Muscle of leg (tissue), 16 donors: ENCODE results near the gene PLEKHG1. TPM values are rescaled to one million over a fixed set of nuclear protein-coding genes. Genes with fewer than 3 reads are reported as not detected.
A peak's percentile ranks its signal among the peaks of the same experiment; 100 is the strongest.

ENCODE experiments used
- DNase-seq: peaks from one replicate; pipeline ENCODE4 v3.0.0; 2013
- H3K27ac ChIP-seq: one replicate; pipeline ENCODE4 v1.5.1; 2013; ENCODE audit warnings: mild to moderate bottlenecking, low read length, control low read depth
- H3K27me3 ChIP-seq: one replicate; pipeline ENCODE4 v1.6.1; 2013; ENCODE audit warnings: low read length; ENCODE audit not compliant: control insufficient read depth, insufficient read depth
- H3K36me3 ChIP-seq: one replicate; pipeline ENCODE4 v1.6.1; 2013; ENCODE audit warnings: low read length; ENCODE audit not compliant: control insufficient read depth, insufficient read depth
- H3K4me1 ChIP-seq: one replicate; pipeline ENCODE4 v1.6.1; 2013; ENCODE audit warnings: low read length; ENCODE audit not compliant: control insufficient read depth, insufficient read depth
- H3K4me3 ChIP-seq: one replicate; pipeline ENCODE4 v1.5.1; 2013; ENCODE audit warnings: low read length, control low read depth
- H3K9me3 ChIP-seq: replicated peaks from 2 replicates; pipeline ENCODE4 v1.6.1; 2013; ENCODE audit warnings: low read depth, low read length; ENCODE audit not compliant: control insufficient read depth
- WGBS: methylation state at CpG from one replicate; pipeline ENCODE4 v1.1.5; 2013; ENCODE audit warnings: missing lambda C conversion rate; ENCODE audit not compliant: insufficient coverage; 5-methylcytosine and 5-hydroxymethylcytosine counted together
- long read RNA-seq, 11 donors: transcript quantifications; one replicate each; lab custom pipeline, GENCODE V29; 2026
- polyA plus RNA-seq, 8 donors: library from polyadenylated mRNA; unstranded; fragments of 120-200 nt; gene quantifications; one replicate each; pipeline versions ENCODE4 v1.2.1 to v1.2.3, GENCODE V29; 2013; ENCODE audit warnings: inconsistent platforms in 1 of 8, low replicate concordance in 1 of 8; ENCODE audit not compliant: insufficient read length in 8 of 8, insufficient read depth in 1 of 8
- total RNA-seq: library from RNA; stranded (reverse); fragments of 120-200 nt; gene quantifications from one replicate; pipeline ENCODE4 v1.2.4, GENCODE V29; 2013

Gene PLEKHG1
- total RNA-seq (13.4 TPM), polyA plus RNA-seq (10 to 100 TPM; 10.2 to 20.5 (median 13.2) TPM)
- long read RNA-seq, donor 1, partial matches to known transcripts = 0 of 1 reads
- long read RNA-seq, donor 1, other reads (novel, unspliced or antisense) = 0 of 1 reads
- long read RNA-seq, donor 2 = 0 reads
- long read RNA-seq, donor 3 = 0 reads
- long read RNA-seq, donor 4 = 0 reads
- long read RNA-seq, donor 5 = 0 reads
- long read RNA-seq, donor 6, partial matches to known transcripts = 0 of 1 reads
- long read RNA-seq, donor 6, other reads (novel, unspliced or antisense) = 0 of 1 reads
- long read RNA-seq, donor 7 = 0 reads
- long read RNA-seq, donor 8 = 0 reads
- long read RNA-seq, donor 9 = 0 reads
- long read RNA-seq, donor 10, partial matches to known transcripts = 20 of 20 reads
- long read RNA-seq, donor 10, other reads (novel, unspliced or antisense) = 0 of 20 reads
- long read RNA-seq, donor 11 = 0 reads

DNA sequence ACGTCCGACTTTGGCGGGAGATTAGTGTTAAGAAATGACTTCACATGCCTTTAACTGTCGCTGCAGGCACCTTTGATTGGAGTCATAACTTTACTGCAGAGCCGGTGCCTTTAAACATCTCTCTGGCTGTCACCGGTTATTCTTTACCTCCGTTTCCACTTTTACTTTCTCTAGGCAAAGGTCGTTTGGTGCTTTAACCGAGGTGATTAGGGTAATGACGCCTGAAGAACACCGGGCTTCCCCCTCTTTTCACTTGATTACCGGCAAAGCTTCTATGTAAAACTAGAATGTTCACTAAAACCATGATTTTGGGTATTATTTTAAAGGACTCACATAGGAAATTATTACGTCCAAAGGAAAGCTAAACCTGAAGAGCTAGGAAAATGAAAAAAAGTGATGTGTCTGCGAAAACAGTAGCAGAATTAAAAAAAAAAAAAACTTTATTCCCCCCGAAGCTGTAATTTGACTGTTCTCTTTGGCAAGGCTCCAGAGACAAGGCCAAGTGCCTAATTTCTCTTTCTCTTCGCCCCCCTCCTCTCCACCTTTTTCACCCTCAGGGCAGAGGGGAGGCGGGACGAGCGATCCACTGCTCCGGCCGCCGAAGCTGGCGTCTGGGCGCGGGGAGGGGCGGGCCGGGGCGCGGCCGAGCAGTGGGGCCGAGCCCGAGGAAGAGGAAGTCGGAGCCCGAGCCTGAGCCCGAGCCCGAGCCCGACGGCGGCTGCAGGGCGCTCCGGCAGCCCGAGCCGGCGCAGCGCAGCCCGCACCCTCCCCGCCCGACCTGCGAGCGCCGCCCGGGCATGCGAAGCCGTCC lies at the start of gene PLEKHG1:
PLEKHG1 (plus strand) TSS at position 687 of the 811 bp plus-strand sequence. CDS start 133,797 bp downstream, outside the sequence.
- Histone ChIP-seq H3K9me3 (no peaks in the 10 kb centered on the region), H3K4me1 (peaks cover 6% of the 10 kb centered on the region), H3K36me3 (no peaks in the 10 kb centered on the region), H3K27ac (peak within 1 kb of the TSS; percentile 93), H3K4me3 (peak within 1 kb of the TSS; percentile 73), H3K27me3 (peaks cover 23% of the 10 kb centered on the region)
- peak; percentile 89 for DNase-seq
- WGBS = 0% methylated on average over 40 of the region's 54 CpGs

DNA sequence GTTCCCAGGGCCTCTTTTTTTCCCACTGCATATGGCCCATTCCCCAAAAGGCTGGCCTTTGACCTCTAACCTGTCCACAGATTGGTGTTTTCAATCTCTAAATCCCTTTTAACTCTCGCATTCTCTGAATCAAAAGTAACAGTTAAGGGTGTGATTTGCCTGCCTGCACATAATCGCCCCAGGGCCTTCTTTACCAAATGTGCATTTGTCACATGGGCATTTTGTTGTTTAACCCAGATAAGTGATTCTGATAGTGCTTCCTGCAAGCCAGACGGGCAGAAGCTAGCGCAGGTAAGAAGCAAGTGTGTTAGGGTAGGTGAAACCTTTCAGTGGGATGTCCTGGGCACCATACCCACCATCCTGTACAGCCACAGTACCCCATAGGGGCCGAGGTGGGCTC lies 49.4 kb upstream of the PLEKHG1 start:
- Histone ChIP-seq H3K27me3 (no peaks in the 10 kb centered on the region), H3K36me3 (no peaks in the 10 kb centered on the region), H3K9me3 (no peaks in the 10 kb centered on the region), H3K4me1 (peaks cover 16% of the 10 kb centered on the region), H3K27ac (no peak overlapping the region), H3K4me3 (no peak overlapping the region)
- no CpG with 5 or more reads among the region's 5 CpGs for WGBS
- DNase-seq = no peak

DNA sequence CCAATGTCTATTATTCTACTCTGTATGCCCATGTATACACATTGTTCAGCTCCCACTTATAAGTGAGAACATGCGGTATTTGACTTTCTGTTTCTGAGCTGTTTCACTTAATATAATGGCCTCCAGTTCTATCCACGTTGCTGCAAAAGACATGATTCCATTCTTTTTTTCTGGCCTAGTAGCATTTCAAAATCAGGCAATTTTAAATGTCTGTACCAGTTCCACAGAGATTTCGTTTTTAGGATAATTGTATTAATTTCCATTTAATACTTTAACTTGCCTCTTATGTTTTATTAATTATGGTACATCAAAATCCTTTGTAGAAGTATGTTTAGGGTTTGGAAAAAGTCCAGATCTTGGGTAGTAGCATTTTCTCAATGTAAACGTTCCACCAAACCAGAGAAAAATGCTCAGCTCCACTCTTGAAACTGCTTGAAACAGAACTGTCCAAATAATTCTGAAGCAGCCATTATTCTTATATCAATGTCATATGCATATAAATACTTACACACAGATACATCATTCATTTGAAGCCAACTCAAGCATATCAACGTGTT lies 42.6 kb upstream of the PLEKHG1 start:
- H3K9me3 ChIP-seq = no peaks in the 10 kb centered on the region
- H3K4me3 ChIP-seq = no peak overlapping the region
- no peaks in the 10 kb centered on the region for H3K27me3 ChIP-seq
- no peaks in the 10 kb centered on the region for H3K4me1 ChIP-seq
- H3K27ac ChIP-seq = no peak overlapping the region
- DNase-seq = no peak
- H3K36me3 ChIP-seq = no peaks in the 10 kb centered on the region
- WGBS = no CpG with 5 or more reads among the region's 5 CpGs

DNA sequence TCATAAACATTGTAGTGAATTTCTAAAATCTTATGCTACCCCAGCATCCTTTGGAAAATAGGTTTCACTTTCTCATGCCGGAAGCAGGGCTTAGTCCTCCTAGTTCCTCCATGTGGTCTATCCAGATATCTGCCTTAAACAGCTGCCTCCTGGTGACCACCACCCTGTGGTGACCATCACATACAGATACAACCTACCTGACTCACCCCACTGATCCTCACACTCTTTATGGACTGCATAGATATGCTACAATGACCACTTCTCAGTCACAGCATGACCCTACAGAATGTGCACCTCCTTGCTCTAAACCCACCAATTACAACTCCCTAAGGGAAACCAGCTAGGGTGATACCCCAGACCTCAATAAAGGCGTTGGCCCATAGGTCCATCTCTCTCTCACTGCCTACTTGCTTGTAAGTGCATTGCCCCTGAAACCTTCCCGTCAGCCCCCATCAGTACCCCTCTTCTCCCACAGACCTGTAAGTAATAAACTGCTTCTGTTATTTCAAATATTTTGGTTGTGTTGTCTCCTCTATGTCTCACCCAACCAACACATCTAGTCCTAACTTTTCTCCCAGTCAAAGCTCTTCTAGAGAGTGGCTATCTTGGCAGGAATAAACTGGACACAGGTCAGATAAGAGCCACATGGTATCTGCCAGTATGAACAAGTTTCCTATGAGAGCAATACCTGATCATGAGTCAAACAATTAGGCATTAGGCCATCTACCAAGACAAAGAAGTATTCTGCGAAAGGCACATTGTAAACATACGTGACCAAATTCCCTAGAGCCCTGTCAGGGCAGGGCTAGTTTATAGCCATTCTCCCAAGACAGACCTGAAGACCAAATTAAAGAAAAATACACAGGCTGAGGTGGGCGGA lies 39.4 kb upstream of the PLEKHG1 start:
- WGBS = 27% methylated on average over 1 of the region's 6 CpGs
- H3K27me3 ChIP-seq = no peaks in the 10 kb centered on the region
- no peak overlapping the region for H3K27ac ChIP-seq

DNA sequence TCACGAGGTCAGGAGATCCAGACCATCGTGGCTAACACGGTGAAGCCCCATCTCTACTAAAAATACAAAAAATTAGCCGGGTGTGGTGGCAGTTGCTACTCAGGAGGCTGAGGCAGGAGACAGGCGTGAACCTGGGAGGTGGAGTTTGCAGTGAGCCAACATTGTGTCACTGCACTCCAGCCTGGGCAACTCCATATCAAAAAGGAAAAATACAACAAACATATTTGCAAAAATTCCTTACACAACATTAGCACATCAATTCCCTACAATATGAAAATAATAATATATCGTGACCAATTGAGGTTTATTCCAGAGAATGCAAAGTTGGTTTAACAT lies 38.8 kb upstream of the PLEKHG1 start:
- no peaks in the 10 kb centered on the region for H3K27me3 ChIP-seq
- no CpG with 5 or more reads among the region's 6 CpGs for WGBS
- H3K4me3 ChIP-seq = no peak overlapping the region
- H3K36me3 ChIP-seq = no peaks in the 10 kb centered on the region
- DNase-seq = no peak
- H3K9me3 ChIP-seq = no peaks in the 10 kb centered on the region
- H3K27ac ChIP-seq = no peak overlapping the region
- H3K4me1 ChIP-seq = no peaks in the 10 kb centered on the region

More for the DNA sequence above, 39.4 kb upstream of the PLEKHG1 start:
- H3K9me3 ChIP-seq = no peaks in the 10 kb centered on the region
- H3K4me3 ChIP-seq = no peak overlapping the region
- H3K36me3 ChIP-seq = no peaks in the 10 kb centered on the region
- no peak for DNase-seq
- no peaks in the 10 kb centered on the region for H3K4me1 ChIP-seq

DNA sequence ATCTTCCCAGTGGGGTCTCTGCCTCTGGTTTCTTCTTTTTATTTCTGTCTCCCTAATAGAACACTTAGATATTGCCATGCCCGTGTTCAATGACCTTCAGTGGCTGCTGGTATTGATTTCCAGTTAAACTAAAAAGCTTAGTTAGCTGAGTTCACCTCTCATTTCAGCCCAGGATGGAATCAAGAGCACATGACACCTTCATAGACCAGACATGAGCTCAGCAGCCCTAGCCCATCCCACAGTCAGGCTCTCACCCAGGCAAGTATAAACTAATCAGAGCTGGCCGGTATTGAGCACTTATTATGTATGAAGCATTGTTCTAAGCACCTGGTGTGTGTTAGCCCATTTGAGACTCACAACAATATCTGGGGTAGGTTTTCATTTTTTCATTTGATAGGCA lies 33.7 kb upstream of the PLEKHG1 start:
- H3K4me3 ChIP-seq = no peak overlapping the region
- no peaks in the 10 kb centered on the region for H3K27me3 ChIP-seq
- H3K27ac ChIP-seq = no peak overlapping the region
- no peaks in the 10 kb centered on the region for H3K36me3 ChIP-seq
- WGBS = no CpG with 5 or more reads among the region's 2 CpGs
- no peak for DNase-seq
- H3K9me3 ChIP-seq = no peaks in the 10 kb centered on the region
- H3K4me1 ChIP-seq = peaks cover 5% of the 10 kb centered on the region

DNA sequence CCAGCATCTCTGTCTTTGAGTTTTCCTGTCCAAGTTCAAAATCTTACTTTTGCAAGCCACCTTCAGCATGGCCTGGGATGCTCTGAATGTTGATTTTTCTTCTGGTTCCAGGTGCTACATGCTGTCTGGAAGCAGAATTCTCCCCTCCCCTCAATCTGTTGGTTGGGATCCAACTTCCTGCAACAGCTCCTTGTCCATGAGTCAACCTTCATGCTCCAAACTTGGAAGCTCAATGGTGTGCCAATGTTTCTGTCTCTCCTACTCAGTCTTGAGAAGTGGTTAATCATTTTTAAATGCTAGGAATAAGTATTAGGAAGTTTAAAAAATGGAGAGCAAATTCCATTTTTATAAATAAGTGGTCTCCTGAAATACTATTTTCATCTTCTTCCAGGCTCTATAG lies 33.2 kb upstream of the PLEKHG1 start:
- no peaks in the 10 kb centered on the region for H3K36me3 ChIP-seq
- H3K4me1 ChIP-seq = peaks cover 5% of the 10 kb centered on the region
- no peaks in the 10 kb centered on the region for H3K27me3 ChIP-seq
- no peak overlapping the region for H3K27ac ChIP-seq
- no peak for DNase-seq
- H3K9me3 ChIP-seq = no peaks in the 10 kb centered on the region
- no peak overlapping the region for H3K4me3 ChIP-seq

DNA sequence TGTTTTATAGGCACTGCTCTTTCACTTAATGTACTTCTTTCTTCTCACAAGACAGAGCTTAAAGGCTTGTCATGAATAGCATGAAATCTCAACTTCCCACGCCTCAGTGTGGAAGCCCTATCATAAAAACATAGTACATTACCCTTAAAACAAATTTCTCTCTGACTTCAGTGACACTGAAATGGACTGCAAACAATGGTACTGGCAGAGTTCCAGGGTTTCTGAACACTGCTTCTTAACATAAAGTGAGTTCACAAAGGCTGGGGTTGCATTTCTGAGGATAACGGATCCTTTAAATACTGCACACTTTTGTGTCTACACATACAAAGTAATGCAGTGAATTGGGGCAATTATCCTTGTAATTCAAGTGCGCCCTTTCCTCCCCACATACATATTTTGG lies 32.3 kb upstream of the PLEKHG1 start:
- WGBS = 80% methylated on average over 1 of the region's 3 CpGs

DNA sequence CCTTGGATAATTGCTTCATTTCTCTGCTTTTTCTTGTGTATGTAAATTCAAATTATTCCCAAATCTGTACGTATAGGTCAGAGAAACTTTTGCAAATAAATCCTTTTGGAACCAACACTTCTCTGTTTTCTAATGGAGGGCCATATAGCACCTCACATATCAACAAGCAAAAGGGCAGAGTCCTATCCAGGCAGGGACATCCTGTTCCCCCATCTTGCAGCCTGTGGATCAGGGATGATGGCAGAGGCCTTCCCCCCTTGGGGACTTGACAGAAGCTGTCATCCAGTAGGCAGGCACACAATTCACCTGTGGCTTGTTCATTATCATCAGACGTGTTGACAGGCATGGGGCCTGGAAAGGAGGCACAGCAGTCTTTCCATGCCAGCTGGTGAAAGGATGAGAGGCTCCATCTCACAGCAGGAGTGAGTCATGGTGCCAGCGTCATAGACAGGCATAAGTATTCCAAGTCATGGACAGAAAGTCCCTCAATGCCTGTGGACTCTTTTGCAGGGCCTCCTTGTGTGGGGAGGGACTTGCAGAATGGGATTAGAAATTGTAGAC lies 31.8 kb upstream of the PLEKHG1 start:
- H3K4me3 ChIP-seq = no peak overlapping the region
- H3K36me3 ChIP-seq = no peaks in the 10 kb centered on the region
- no peaks in the 10 kb centered on the region for H3K27me3 ChIP-seq
- no peak for DNase-seq
- H3K9me3 ChIP-seq = no peaks in the 10 kb centered on the region
- WGBS = 41% methylated on average over 3 of the region's 3 CpGs
- H3K27ac ChIP-seq = no peak overlapping the region
- H3K4me1 ChIP-seq = peaks cover 6% of the 10 kb centered on the region

More for the DNA sequence above, 32.3 kb upstream of the PLEKHG1 start:
- Histone ChIP-seq H3K36me3 (no peaks in the 10 kb centered on the region), H3K4me1 (peaks cover 5% of the 10 kb centered on the region), H3K9me3 (no peaks in the 10 kb centered on the region), H3K27me3 (no peaks in the 10 kb centered on the region), H3K4me3 (no peak overlapping the region), H3K27ac (no peak overlapping the region)
- DNase-seq = peak; percentile 41
